Endothelial cell of hepatic sinusoid (primary cell): ENCODE data around the gene ATP6V1F.

ENCODE experiments used
- in situ Hi-C: cut with HindIII; loops from 2 replicates; pipeline ENCODE4 v1.10.0; 2017; ENCODE audit warnings: low sequenced_read_pairs

Gene ATP6V1F

GRCh38 chr7:128847721-128848211 is 14.9 kb upstream of the ATP6V1F start:
- in situ Hi-C loops = no loop called here

GRCh38 chr7:128848289-128849155 is 14.1 kb upstream of the ATP6V1F start:
- in situ Hi-C loops = no loop called here

- in situ Hi-C loops = no loop called here
These were observed 13.5 kb upstream of the ATP6V1F start for GRCh38 chr7:128849156-128849515.

GRCh38 chr7:128849804-128850490 is 12.7 kb upstream of the ATP6V1F start:
- in situ Hi-C loops = no loop called here

GRCh38 chr7:128852537-128853254 is 10.0 kb upstream of the ATP6V1F start:
- in situ Hi-C loops = no loop called here

- in situ Hi-C loops = no loop called here
These were observed 8.9 kb upstream of the ATP6V1F start for GRCh38 chr7:128853799-128854198.

- in situ Hi-C loops = no loop called here
These were observed 8.3 kb upstream of the ATP6V1F start for GRCh38 chr7:128854396-128854795.

- in situ Hi-C loops = no loop called here
These were observed 7.1 kb upstream of the ATP6V1F start for GRCh38 chr7:128855559-128855958.

GRCh38 chr7:128856001-128856718 is 6.5 kb upstream of the ATP6V1F start:
- in situ Hi-C loops = no loop called here

- in situ Hi-C loops = no loop called here
These were observed 4.0 kb upstream of the ATP6V1F start for GRCh38 chr7:128858380-128859231.

- in situ Hi-C loops = loop anchor here (5.0 kb wide), 1 partner anchor 53 kb away; the partner anchor contains the start of gene KCP
These were observed 3.2 kb upstream of the ATP6V1F start for GRCh38 chr7:128859232-128860157.

GRCh38 chr7:128860158-128861073 is 2.2 kb upstream of the ATP6V1F start:
- in situ Hi-C loops = loop anchor here (5.0 kb wide), 1 partner anchor 52 kb away; the partner anchor contains the start of gene KCP

- in situ Hi-C loops = loop anchor here (5.0 kb wide), 1 partner anchor 50 kb away; the partner anchor contains the start of gene KCP
These were observed 592 bp upstream of the ATP6V1F start for GRCh38 chr7:128861957-128862570.

- in situ Hi-C loops = loop anchor here (5.0 kb wide), 1 partner anchor 49 kb away; the partner anchor contains the start of gene KCP
These were observed 855 bp downstream of the ATP6V1F start for GRCh38 chr7:128863433-128863989.

- in situ Hi-C loops = no loop called here
These were observed 2.6 kb downstream of the ATP6V1F start for GRCh38 chr7:128865303-128865702.

- in situ Hi-C loops = no loop called here
These were observed 3.6 kb downstream of the ATP6V1F start for GRCh38 chr7:128865996-128866877.
